ENCODE data around the gene RFT1.

The RFT1 gene

DNA sequence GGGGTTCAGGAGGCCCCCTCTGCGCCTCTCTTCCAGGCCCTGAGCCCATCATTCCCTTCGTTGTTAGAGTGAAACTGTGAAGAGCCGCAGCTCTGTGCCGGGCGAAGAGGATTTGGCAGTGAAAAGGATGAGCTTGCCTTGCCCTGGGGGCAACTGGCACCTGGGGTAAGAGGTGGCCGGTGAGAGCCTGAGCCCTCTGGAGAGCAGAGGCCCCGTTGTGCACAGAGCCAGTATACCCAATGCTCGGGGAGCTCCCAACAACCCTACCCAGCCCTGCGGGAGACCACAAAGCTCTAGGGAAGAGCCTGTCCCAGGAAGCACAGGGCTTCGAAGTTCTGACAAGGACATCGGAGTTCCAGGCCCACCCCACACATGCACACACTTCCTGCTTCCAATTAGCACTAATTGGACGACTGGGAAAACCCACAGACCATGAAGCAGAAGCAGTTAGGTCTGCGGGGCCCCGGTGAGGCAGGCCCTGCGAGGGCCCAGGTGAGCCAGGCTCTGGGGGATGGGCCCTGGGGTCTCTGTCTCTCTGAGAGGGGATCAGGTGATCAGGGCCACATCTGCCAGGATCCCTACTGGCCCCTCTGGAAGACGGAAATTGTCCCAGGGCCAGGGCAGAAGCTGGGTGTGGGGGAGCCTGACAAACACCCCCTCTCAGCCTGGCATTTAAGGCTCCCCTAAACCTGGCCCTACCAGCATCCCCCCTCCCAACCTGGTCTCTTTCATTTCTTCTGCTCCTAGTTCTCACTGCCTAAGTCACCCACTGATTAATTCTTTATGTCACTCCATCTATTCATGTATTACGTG is 56.5 kb downstream of the RFT1 start:
- TF ChIP-seq GATA3 (IDR thresholded peaks at IDR 0.05; ENCODE audit: low read depth, low read length) (no peak), GATA2 (IDR thresholded peaks at IDR 0.05; ENCODE audit: low read depth, low read length) (no peak)

DNA sequence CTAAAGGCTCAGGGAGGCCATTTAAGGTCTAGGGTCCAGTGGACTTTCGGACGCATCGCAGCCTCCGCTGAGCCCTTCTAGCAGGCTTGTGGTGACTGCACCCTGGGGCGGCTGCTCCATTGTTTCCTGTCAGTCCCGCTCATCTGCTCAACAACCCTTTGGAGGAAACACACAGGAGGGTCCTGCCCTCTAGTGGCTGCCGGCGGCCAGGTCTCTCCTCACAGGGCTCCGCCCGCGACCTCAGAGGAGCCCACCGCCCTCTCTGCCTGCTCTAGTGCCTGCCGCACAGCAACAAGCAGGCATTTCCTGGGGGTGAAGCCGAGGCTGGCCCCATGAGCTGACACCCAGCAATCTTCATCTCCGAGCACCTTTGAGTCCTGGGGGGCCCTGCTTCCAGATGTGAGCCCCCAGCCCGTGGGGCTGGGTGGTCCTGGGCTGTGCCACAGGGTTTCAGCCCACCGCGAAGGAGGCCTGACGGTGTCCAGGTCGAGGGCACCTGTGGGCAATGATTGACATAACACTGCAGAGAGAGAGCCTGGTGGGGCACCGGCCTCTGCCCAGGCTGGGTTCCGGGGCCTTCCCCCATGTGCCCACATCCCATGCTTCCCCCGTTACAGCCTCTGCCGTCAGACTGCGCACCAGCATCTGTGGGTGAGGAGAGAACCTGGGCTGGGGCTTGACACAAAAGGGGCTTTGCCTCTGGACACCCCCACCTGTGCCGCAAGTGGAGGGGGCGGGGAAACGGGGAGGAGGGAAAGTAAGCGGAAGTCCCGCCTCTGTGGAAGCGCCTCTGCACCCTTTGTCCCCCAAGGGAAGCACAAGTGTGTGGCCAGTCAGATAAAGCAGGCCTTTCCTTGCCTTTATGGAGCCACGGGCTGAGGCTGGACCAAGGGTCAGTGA is 57.3 kb downstream of the RFT1 start:
- TF ChIP-seq GATA2 (IDR thresholded peaks at IDR 0.05; ENCODE audit: low read depth, low read length) (no peak), GATA3 (IDR thresholded peaks at IDR 0.05; ENCODE audit: low read depth, low read length) (no peak)

DNA sequence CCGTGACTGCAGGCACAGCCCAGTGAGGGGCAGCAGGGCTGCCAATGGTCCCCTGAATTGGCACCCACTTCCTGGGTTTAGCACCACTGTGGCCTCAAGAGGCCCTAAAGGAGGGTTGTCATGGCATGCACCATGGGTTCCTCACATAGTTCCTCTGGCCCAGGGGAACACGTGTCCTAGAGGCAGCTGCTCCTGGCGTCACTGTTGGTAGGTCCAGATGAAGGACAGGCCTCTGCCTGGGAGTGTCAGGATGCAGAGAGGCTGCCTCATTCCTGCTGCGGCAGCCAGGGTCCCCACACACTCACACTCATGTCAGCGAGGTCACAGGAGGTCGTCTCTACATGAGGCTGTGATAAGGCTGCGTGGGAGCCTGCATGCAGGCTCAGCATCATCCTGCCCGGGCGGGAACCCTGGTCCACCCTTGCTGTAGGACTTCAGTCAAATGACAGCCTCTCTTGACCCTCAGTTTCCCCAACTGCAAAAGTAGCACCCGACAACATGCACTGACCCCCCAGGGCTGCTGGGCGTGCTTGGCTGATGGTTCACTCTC is 58.3 kb downstream of the RFT1 start:
- TF ChIP-seq GATA2 (IDR thresholded peaks at IDR 0.05; ENCODE audit: low read depth, low read length) (no peak), GATA3 (IDR thresholded peaks at IDR 0.05; ENCODE audit: low read depth, low read length) (no peak)

DNA sequence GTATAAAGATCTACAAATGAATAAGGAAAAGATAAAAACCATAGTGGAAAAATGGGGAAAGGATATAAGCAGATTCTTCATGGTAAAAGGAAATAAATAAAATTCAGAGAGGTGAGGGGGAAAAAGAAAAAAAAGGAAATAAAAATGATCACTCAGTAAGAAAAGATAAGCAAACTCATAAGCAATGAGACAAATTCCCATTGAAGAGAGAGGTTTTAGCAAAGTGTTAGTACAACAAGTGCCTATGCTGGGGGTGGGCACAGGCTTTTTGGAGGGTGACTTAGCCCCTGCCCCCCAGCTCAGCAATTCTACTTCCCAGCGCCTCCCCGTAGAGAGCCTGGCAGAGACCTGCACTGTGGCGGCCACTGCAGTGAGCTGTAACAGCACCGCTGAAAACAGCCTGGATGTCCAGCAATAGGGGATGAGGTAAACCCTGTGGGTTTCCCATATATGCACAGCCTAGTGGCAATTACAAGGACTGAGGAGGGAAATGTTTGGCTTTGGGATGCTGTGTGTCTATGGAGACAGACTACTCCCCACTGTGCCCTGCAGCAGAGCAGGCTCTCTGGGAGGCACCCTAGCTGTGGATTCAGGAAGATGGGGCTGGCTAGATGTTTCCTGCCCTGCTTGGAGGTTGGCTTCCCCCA is 60.7 kb downstream of the RFT1 start:
- TF ChIP-seq GATA3 (IDR thresholded peaks at IDR 0.05; ENCODE audit: low read depth, low read length) (no peak), GATA2 (IDR thresholded peaks at IDR 0.05; ENCODE audit: low read depth, low read length) (no peak)

GRCh38 chr3:53068176-53068575 is 62.1 kb downstream of the RFT1 start:
- TF ChIP-seq GATA2 (IDR thresholded peaks at IDR 0.05; ENCODE audit: low read depth, low read length), result no peak
- no peak for TF ChIP-seq GATA3 (IDR thresholded peaks at IDR 0.05; ENCODE audit: low read depth, low read length)

GRCh38 chr3:53067567-53067966 is 62.7 kb downstream of the RFT1 start:
- TF ChIP-seq GATA3 (IDR thresholded peaks at IDR 0.05; ENCODE audit: low read depth, low read length), result no peak
- TF ChIP-seq GATA2 (IDR thresholded peaks at IDR 0.05; ENCODE audit: low read depth, low read length), result no peak

DNA sequence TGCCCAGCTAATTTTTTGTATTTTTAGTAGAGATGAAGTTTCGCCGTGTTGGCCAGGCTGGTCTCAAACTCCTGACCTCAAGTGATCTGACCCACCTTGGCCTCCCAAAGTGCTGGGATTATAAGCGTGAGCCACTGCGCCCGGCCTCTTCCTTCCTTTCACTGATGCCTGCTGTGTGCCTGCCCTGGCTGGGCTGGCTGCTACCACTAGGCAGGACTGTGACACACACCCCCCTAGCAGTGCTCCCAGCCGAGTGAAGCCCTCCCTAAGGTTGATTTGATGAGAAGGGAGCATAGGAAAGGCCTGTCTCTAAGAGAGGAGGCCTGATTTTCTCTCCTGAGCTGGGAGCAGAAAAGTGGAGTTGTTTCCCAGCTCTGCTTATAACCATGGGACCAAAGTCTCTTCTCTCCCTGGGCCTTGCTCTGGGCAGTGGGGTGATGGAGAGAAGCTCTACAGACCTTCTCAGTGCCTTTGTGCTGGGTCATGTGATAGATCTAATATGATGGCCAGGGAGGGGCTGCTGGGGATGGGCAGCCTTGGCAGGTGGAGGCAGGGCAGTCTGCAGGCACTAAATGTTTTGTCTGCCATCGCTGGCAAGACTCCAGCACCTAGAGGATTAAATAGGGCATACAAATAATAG is 64.3 kb downstream of the RFT1 start:
- TF ChIP-seq GATA3 (IDR thresholded peaks at IDR 0.05; ENCODE audit: low read depth, low read length) (no peak), GATA2 (IDR thresholded peaks at IDR 0.05; ENCODE audit: low read depth, low read length) (no peak)

DNA sequence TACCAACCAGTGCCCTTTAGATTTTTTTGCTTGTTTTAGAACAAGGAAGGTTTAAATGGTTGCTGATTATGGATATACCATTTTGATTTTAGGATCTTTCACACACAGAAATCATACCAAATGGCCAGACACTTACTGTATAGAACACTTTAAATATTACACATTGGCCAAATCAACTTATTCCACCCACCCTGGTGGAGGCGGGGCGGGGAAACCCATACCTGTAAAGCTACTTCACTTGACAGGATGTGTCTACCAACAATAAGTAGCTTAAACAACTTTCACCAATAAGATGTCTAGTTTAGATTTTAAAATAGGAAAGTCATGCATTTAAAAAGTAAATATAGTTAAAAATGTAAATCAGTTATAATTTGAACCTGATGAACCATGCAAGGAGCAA is 67.3 kb downstream of the RFT1 start:
- TF ChIP-seq GATA3 (IDR thresholded peaks at IDR 0.05; ENCODE audit: low read depth, low read length), result no peak
- no peak for TF ChIP-seq GATA2 (IDR thresholded peaks at IDR 0.05; ENCODE audit: low read depth, low read length)

DNA sequence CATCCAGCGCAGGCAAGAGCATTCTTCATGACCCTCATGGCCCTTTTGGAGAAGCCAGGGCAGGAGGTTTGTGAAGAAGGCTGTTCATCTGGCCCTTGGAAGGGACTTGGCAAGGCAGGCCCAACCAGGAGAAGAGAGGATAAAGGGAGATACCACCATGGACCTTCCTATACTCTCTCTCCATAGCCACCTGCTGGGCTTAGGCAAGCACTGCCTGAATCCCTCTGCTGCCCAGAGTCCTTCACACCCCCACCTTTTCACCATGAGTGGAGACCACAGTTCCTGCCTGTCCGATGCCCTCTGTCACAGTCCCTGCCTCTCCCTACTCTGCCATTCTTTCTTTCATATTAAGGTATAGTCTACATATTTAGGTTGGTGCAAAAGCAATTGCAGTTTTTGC is 73.8 kb downstream of the RFT1 start:
- TF ChIP-seq GATA2 (IDR thresholded peaks at IDR 0.05; ENCODE audit: low read depth, low read length) (no peak), GATA3 (IDR thresholded peaks at IDR 0.05; ENCODE audit: low read depth, low read length) (no peak)

- TF ChIP-seq GATA2 (IDR thresholded peaks at IDR 0.05; ENCODE audit: low read depth, low read length) (no peak), GATA3 (IDR thresholded peaks at IDR 0.05; ENCODE audit: low read depth, low read length) (no peak)
These were observed 78.3 kb downstream of the RFT1 start for GRCh38 chr3:53051929-53052328.

DNA sequence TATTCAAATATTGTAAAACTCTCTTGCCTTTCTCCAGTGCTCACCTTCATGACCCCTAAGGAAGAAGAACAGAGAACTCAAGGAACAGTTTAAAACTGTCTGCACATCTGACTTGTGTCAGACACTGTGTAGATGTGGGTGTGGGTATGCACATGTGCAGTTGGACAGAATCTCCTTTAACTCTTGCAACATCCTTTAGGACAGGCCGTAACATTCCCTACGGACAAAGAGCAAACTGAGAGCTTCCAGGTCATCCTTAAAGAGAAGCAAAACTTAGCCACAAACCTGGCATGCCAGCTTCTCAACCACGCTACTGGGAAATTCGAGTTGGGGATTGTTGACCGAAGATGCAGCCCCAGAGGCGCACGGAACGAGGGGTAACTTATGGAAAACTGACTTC is 80.2 kb downstream of the RFT1 start:
- TF ChIP-seq GATA3 (IDR thresholded peaks at IDR 0.05; ENCODE audit: low read depth, low read length) (no peak), GATA2 (IDR thresholded peaks at IDR 0.05; ENCODE audit: low read depth, low read length) (no peak)

- TF ChIP-seq GATA2 (IDR thresholded peaks at IDR 0.05; ENCODE audit: low read depth, low read length) (no peak), GATA3 (IDR thresholded peaks at IDR 0.05; ENCODE audit: low read depth, low read length) (no peak)
These were observed 83.8 kb downstream of the RFT1 start for GRCh38 chr3:53046171-53047170.

Measured in SH-SY5Y (cell line).